Osteoblast (primary cell): Measurements from ENCODE around the gene CHRM5. TPM values are rescaled to one million over a fixed set of nuclear protein-coding genes. Genes with fewer than 3 reads are reported as not detected.

Source experiments
- DNase-seq: peaks from one replicate; pipeline ENCODE4 v3.0.0; 2011; ENCODE audit warnings: low spot score, mixed read lengths; ENCODE audit not compliant: insufficient read length; ENCODE audit errors: missing footprints
- H2AFZ ChIP-seq: 2 replicates; pipeline ENCODE4 v1.6.0; 2011; ENCODE audit warnings: mild to moderate bottlenecking, low read length
- H3K27ac ChIP-seq: 2 replicates; pipeline ENCODE4 v1.5.1; 2011; ENCODE audit warnings: mild to moderate bottlenecking, low read depth, low read length, moderate library complexity
- H3K27me3 ChIP-seq: 2 replicates; pipeline ENCODE4 v1.6.0; 2012; ENCODE audit warnings: mild to moderate bottlenecking, control low read depth, inconsistent platforms, low read length, moderate library complexity; ENCODE audit not compliant: insufficient read depth
- H3K36me3 ChIP-seq: 2 replicates; pipeline ENCODE4 v1.5.1; 2011; ENCODE audit warnings: mild to moderate bottlenecking, low read length, control low read depth, moderate library complexity; ENCODE audit not compliant: insufficient read depth
- H3K4me1 ChIP-seq: 2 replicates; pipeline ENCODE4 v1.5.1; 2011; ENCODE audit warnings: mild to moderate bottlenecking, low read length, control low read depth, moderate library complexity; ENCODE audit not compliant: insufficient read depth
- H3K4me2 ChIP-seq: 2 replicates; pipeline ENCODE4 v1.6.0; 2011; ENCODE audit warnings: mild to moderate bottlenecking, low read length; ENCODE audit not compliant: insufficient read depth
- H3K4me3 ChIP-seq: fragments of 200-600 bp; sonication (generic); 3 replicates; pipeline ENCODE4 v1.5.1; 2012; ENCODE audit warnings: mild to moderate bottlenecking, low read length, inconsistent platforms; ENCODE audit not compliant: insufficient read depth
- H3K79me2 ChIP-seq: 2 replicates; pipeline ENCODE4 v1.6.0; 2012; ENCODE audit warnings: mild to moderate bottlenecking, low read length, control low read depth, inconsistent platforms; ENCODE audit not compliant: insufficient read depth
- H3K9me3 ChIP-seq: 2 replicates; pipeline ENCODE4 v1.5.1; 2011; ENCODE audit warnings: low read depth, low read length, control low read depth
- H4K20me1 ChIP-seq: 2 replicates; pipeline ENCODE4 v1.6.0; 2012; ENCODE audit warnings: mild to moderate bottlenecking, low read length, control low read depth; ENCODE audit not compliant: insufficient read depth
- CTCF ChIP-seq: IDR thresholded peaks from 2 replicates; pipeline ENCODE4 v1.5.1; 2011; ENCODE audit warnings: mild to moderate bottlenecking, low read depth, low read length, moderate library complexity; ENCODE audit errors: extremely low read depth
- total RNA-seq: library from RNA; depleted of rRNA; stranded (reverse); fragments of >200 nt; gene quantifications from 2 replicates; pipeline ENCODE4 v1.2.3, GENCODE V29; 2012

The CHRM5 gene
- total RNA-seq, 1 donor: under 0.01 TPM

GRCh38 chr15:33975022-33975565 is 6.8 kb downstream of the CHRM5 start:
- no peaks in the 10 kb centered on the region for H4K20me1 ChIP-seq
- H2AFZ ChIP-seq: no peak overlapping the region
- peaks cover 3% of the 10 kb centered on the region for H3K4me1 ChIP-seq
- no peak overlapping the region for H3K27ac ChIP-seq
- H3K79me2 ChIP-seq: peaks cover 2% of the 10 kb centered on the region
- DNase-seq: no peak
- no peak overlapping the region for H3K4me3 ChIP-seq
- no peaks in the 10 kb centered on the region for H3K36me3 ChIP-seq
- TF ChIP-seq CTCF: peak; percentile 27
- no peak overlapping the region for H3K4me2 ChIP-seq
- H3K27me3 ChIP-seq: no peaks in the 10 kb centered on the region
- H3K9me3 ChIP-seq: no peaks in the 10 kb centered on the region

- Histone ChIP-seq H3K79me2 (peaks cover 6% of the 10 kb centered on the region), H2AFZ (no peak overlapping the region), H3K36me3 (no peaks in the 10 kb centered on the region), H3K4me1 (peaks cover 9% of the 10 kb centered on the region), H3K4me2 (no peak overlapping the region), H3K27me3 (no peaks in the 10 kb centered on the region), H4K20me1 (peaks cover 3% of the 10 kb centered on the region), H3K27ac (no peak overlapping the region), H3K4me3 (no peak overlapping the region), H3K9me3 (no peaks in the 10 kb centered on the region)
- no peak for TF ChIP-seq CTCF
- DNase-seq: no peak
Measured at GRCh38 chr15:33980159-33980558, 11.9 kb downstream of the CHRM5 start.

- Histone ChIP-seq H2AFZ (no peak overlapping the region), H3K4me3 (no peak overlapping the region), H3K9me3 (no peaks in the 10 kb centered on the region), H3K27me3 (no peaks in the 10 kb centered on the region), H3K27ac (no peak overlapping the region), H4K20me1 (peaks cover 3% of the 10 kb centered on the region), H3K36me3 (no peaks in the 10 kb centered on the region), H3K4me2 (no peak overlapping the region), H3K4me1 (peaks cover 12% of the 10 kb centered on the region), H3K79me2 (peaks cover 6% of the 10 kb centered on the region)
- DNase-seq: no peak
- no peak for TF ChIP-seq CTCF
Measured at GRCh38 chr15:33982516-33982915, 14.2 kb downstream of the CHRM5 start.

- Histone ChIP-seq H3K36me3 (no peaks in the 10 kb centered on the region), H3K79me2 (peaks cover 2% of the 10 kb centered on the region), H3K4me2 (peak overlapping the region; percentile 49), H3K4me3 (no peak overlapping the region), H3K27ac (peak overlapping the region; percentile 60), H2AFZ (no peak overlapping the region), H3K27me3 (no peaks in the 10 kb centered on the region), H4K20me1 (peaks cover 3% of the 10 kb centered on the region), H3K4me1 (peaks cover 17% of the 10 kb centered on the region), H3K9me3 (no peaks in the 10 kb centered on the region)
- peak; percentile 81 for DNase-seq
- no peak for TF ChIP-seq CTCF
Measured at GRCh38 chr15:33985287-33985686, 17.0 kb downstream of the CHRM5 start.
